ENCODE data around the gene TK2.

DNA sequence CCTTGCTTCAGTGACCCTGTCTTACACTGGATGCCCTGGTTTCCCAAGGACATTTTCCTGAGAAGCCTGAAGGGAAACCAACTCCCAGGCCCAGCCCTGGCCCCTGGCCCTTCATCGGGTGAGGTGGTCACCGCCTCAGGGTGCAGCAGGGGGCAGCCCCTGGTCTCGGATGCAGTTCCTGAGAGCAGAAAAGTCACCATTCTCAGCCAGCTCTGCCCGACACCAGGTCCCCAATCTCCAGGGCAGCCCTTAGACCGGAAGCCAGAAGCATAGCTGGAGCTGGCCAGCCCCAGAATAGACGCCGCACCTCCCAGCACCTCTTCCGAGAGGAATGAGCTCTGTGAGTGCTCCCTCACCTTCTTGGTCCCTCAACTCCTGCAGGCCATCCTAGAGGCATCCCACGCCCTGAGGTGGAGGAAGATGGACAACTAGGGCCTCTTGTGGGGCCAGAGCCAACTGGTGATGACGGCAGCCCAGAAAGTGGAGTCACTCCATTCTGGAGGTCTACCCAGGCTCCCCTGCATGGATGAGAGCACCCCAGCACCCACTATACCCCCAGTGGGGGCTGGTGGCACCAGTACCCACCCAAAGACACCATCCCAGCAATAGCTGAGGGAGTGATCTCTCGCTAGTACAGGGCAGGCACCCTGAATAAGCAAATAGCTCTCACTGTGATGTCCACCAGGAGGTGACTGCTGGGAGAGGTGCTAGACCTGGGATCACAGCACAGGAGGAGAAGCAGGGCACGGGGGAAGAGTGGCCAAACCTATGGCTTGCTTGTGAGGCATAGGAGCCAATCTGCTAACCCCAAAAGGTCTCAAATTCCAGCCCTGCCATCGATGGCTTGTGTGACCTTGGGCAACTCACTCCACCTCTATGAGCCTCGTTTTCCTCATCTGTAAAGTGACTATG, 56.2 kb downstream of the TK2 start:
- TF ChIP-seq, protein P1, sequence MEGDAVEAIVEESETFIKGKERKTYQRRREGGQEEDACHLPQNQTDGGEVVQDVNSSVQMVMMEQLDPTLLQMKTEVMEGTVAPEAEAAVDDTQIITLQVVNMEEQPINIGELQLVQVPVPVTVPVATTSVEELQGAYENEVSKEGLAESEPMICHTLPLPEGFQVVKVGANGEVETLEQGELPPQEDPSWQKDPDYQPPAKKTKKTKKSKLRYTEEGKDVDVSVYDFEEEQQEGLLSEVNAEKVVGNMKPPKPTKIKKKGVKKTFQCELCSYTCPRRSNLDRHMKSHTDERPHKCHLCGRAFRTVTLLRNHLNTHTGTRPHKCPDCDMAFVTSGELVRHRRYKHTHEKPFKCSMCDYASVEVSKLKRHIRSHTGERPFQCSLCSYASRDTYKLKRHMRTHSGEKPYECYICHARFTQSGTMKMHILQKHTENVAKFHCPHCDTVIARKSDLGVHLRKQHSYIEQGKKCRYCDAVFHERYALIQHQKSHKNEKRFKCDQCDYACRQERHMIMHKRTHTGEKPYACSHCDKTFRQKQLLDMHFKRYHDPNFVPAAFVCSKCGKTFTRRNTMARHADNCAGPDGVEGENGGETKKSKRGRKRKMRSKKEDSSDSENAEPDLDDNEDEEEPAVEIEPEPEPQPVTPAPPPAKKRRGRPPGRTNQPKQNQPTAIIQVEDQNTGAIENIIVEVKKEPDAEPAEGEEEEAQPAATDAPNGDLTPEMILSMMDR (IDR thresholded peaks at IDR 0.05) = no peak
- no peak for TF ChIP-seq POLR2A (IDR thresholded peaks at IDR 0.05)
- TF ChIP-seq EP300 (IDR thresholded peaks at IDR 0.05) = no peak
- TF ChIP-seq POLR2AphosphoS5 (IDR thresholded peaks at IDR 0.05) = no peak
